GM23338 (cell line): ENCODE results near the gene ICAM2. TPM values are rescaled to one million over a fixed set of nuclear protein-coding genes. Genes with fewer than 3 reads are reported as not detected.
A peak's percentile ranks its signal among the peaks of the same experiment; 100 is the strongest.

Experiments
- ATAC-seq: fragments of 200-7000 bp; cut with Tn5 transposase; 3 replicates; pipeline ENCODE4 v1.9.1; 2020
- DNase-seq: peaks from one replicate; pipeline ENCODE4 v3.0.0-alpha.2; 2015; ENCODE audit warnings: low spot score
- H2AFZ ChIP-seq: fragments of 200-600 bp; sonication (generic); 2 replicates; pipeline ENCODE4 v1.8.0; 2016; ENCODE audit warnings: antibody characterized with exemption, mild to moderate bottlenecking, moderate library complexity
- H3F3A ChIP-seq: fragments of 200-600 bp; sonication (generic); replicated peaks from 2 replicates; pipeline ENCODE4 v1.8.0; 2017; ENCODE audit warnings: antibody characterized with exemption, mixed run types, low read depth
- H3K27ac ChIP-seq: fragments of 200-600 bp; sonication (generic); 2 replicates; pipeline ENCODE4 v1.6.1; 2016; ENCODE audit warnings: low read depth
- H3K27me3 ChIP-seq: fragments of 200-600 bp; sonication (generic); 2 replicates; pipeline ENCODE4 v1.8.0; 2016; ENCODE audit warnings: mild to moderate bottlenecking, mixed run types, moderate library complexity; ENCODE audit not compliant: insufficient read depth
- H3K36me3 ChIP-seq: fragments of 200-600 bp; sonication (generic); 2 replicates; pipeline ENCODE4 v1.8.0; 2016; ENCODE audit warnings: mild to moderate bottlenecking; ENCODE audit not compliant: insufficient read depth
- H3K4me1 ChIP-seq: fragments of 200-600 bp; sonication (generic); 2 replicates; pipeline ENCODE4 v1.8.0; 2016; ENCODE audit warnings: mild to moderate bottlenecking, moderate library complexity; ENCODE audit not compliant: insufficient read depth
- H3K4me2 ChIP-seq: fragments of 200-600 bp; sonication (generic); 2 replicates; pipeline ENCODE4 v1.7.1; 2017; ENCODE audit warnings: mixed run types
- H3K4me3 ChIP-seq: fragments of 200-600 bp; sonication (generic); 2 replicates; pipeline ENCODE4 v1.6.1; 2016; ENCODE audit warnings: mixed run types
- H3K79me2 ChIP-seq: fragments of 200-600 bp; sonication (generic); replicated peaks from 2 replicates; pipeline ENCODE4 v1.8.0; 2017; ENCODE audit warnings: mild to moderate bottlenecking; ENCODE audit not compliant: insufficient read depth
- H3K9me2 ChIP-seq: fragments of 200-600 bp; sonication (generic); 2 replicates; pipeline ENCODE4 v1.8.0; 2017; ENCODE audit not compliant: insufficient read depth
- H4K20me1 ChIP-seq: fragments of 200-600 bp; sonication (generic); replicated peaks from 2 replicates; pipeline ENCODE4 v1.8.0; 2017; ENCODE audit warnings: mild to moderate bottlenecking; ENCODE audit not compliant: insufficient read depth
- H3K27ac Mint-ChIP-seq: 2 replicates; pipeline ENCODE4 v1.8.0; 2020; ENCODE audit warnings: inconsistent platforms, mild to moderate bottlenecking, moderate library complexity, mixed read lengths
- H3K27me3 Mint-ChIP-seq: 3 replicates; pipeline ENCODE4 v1.8.0; 2022; ENCODE audit warnings: low read depth, mild to moderate bottlenecking, moderate library complexity, mixed read lengths, inconsistent platforms; ENCODE audit not compliant: insufficient read depth, poor library complexity
- H3K36me3 Mint-ChIP-seq: 3 replicates; pipeline ENCODE4 v1.8.0; 2021; ENCODE audit warnings: low read depth, mild to moderate bottlenecking, inconsistent platforms, moderate library complexity, mixed read lengths
- H3K4me1 Mint-ChIP-seq: 3 replicates; pipeline ENCODE4 v1.8.0; 2020; ENCODE audit warnings: mild to moderate bottlenecking, inconsistent platforms, mixed read lengths
- H3K4me3 Mint-ChIP-seq: 3 replicates; pipeline ENCODE4 v1.8.0; 2021; ENCODE audit warnings: moderate library complexity, mild to moderate bottlenecking, inconsistent platforms, mixed read lengths
- H3K9me3 Mint-ChIP-seq: 3 replicates; pipeline ENCODE4 v1.8.0; 2020; ENCODE audit warnings: moderate library complexity, mild to moderate bottlenecking, inconsistent platforms, mixed read lengths
- CREB1 ChIP-seq: fragments of 250-450 bp; sonication (Bioruptor Pico); IDR thresholded peaks from 2 replicates; pipeline ENCODE4 v1.5.0; 2020; ENCODE audit warnings: low read depth, mild to moderate bottlenecking, moderate library complexity
- ETS1 ChIP-seq: IDR thresholded peaks from 2 replicates; pipeline ENCODE4 v1.6.1; 2016; ENCODE audit warnings: antibody characterized with exemption
- EZH2 ChIP-seq: fragments of 200-600 bp; sonication (generic); IDR thresholded peaks from one replicate; pipeline ENCODE4 v1.8.0; 2017; ENCODE audit warnings: antibody characterized with exemption, mild to moderate bottlenecking, low read depth; ENCODE audit not compliant: unreplicated experiment
- EZH2phosphoT487 ChIP-seq: fragments of 200-600 bp; sonication (generic); IDR thresholded peaks from one replicate; pipeline ENCODE4 v1.8.1; 2018; ENCODE audit warnings: antibody characterized with exemption; ENCODE audit not compliant: unreplicated experiment
- JUNB ChIP-seq: IDR thresholded peaks from one replicate; pipeline ENCODE4 v1.6.1; 2016; ENCODE audit warnings: antibody characterized with exemption; ENCODE audit not compliant: unreplicated experiment
- NANOG ChIP-seq: IDR thresholded peaks from 2 replicates; pipeline ENCODE4 v1.6.1; 2016; ENCODE audit warnings: antibody characterized with exemption, borderline replicate concordance
- POLR2AphosphoS5 ChIP-seq: IDR thresholded peaks from 2 replicates; pipeline ENCODE4 v1.6.1; 2016; ENCODE audit warnings: antibody characterized with exemption, low read depth
- STAT1 ChIP-seq: IDR thresholded peaks from one replicate; pipeline ENCODE4 v1.6.1; 2016; ENCODE audit warnings: antibody characterized with exemption; ENCODE audit not compliant: unreplicated experiment
- ZNF114 ChIP-seq: fragments of 250-450 bp; sonication (Bioruptor Pico); IDR thresholded peaks from 2 replicates; pipeline ENCODE4 v1.5.0; 2020; ENCODE audit warnings: mild to moderate bottlenecking, moderate library complexity
- ZNF331 ChIP-seq: fragments of 250-450 bp; sonication (Bioruptor Pico); IDR thresholded peaks from 2 replicates; pipeline ENCODE4 v1.5.0; 2020; ENCODE audit warnings: low read depth, mild to moderate bottlenecking, moderate library complexity
- ZNF462 ChIP-seq: fragments of 250-450 bp; sonication (Bioruptor Pico); IDR thresholded peaks from 2 replicates; pipeline ENCODE4 v1.5.0; 2020; ENCODE audit warnings: mild to moderate bottlenecking, moderate library complexity
- polyA plus RNA-seq: library from polyadenylated mRNA; unstranded; fragments of >200 nt; fragmentation: Nextera tagmentation; extraction: Ambion mirVana; gene quantifications from 2 replicates; pipeline ENCODE4 v1.2.1, GENCODE V29; 2016
- total RNA-seq: library from RNA; depleted of rRNA; stranded (reverse); fragments of >200 nt; shearing (Covaris generic); gene quantifications from 2 replicates; pipeline ENCODE4 v1.2.3, GENCODE V29; 2014
- TF ChIP-seq, protein P1 (sequence below), 2 experiments: fragments of 200-600 bp in 1 of 2; sonication (generic) in 1 of 2; conservative IDR thresholded peaks; 2 replicates each; pipeline versions ENCODE4 v1.5.1 to v1.6.1; 2016 to 2017; ENCODE audit warnings: antibody characterized with exemption in 2 of 2, low read depth in 2 of 2, mild to moderate bottlenecking in 2 of 2, moderate library complexity in 1 of 2
- TF ChIP-seq, protein P2 (sequence below): IDR thresholded peaks from one replicate; pipeline ENCODE4 v1.6.1; 2018; ENCODE audit warnings: antibody characterized with exemption; ENCODE audit not compliant: unreplicated experiment

ICAM2 gene
- total and polyA plus RNA-seq, 2 experiments from 2014 or later: 0.31 to 0.86 TPM

DNA sequence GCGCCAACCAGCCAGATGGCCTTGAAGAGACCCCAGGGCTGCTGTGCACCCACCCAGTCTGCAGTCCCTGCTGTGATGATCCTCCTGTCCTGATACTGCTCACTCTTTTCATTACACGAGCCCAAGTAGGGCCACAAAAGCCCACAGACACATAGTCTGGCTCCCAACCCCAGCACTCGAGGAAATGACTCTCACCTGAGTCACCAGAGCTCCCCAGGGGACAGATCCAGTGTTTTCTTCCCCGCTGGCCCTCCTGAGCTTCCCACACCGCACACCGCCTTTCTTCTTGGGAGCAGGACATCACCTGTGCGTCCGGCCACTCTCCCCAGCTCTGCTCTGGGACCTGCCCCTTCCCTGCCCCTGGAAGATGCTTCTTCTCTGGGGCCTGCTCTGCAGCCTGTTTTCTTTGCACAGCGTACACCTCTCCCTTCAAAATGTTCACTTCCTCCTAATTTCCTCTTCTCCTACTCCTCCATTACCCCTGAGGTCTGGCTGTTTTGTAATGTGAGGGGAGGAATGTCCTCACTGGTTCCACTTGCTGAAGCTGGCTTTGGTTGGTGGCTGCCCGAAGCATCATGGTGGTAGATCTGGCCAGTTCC is 45.7 kb downstream of the ICAM2 start:
- Histone ChIP-seq H3K4me1 (no peaks in the 10 kb centered on the region), H4K20me1 (no peaks in the 10 kb centered on the region), H3K4me2 (no peak overlapping the region), H3K27ac (no peak overlapping the region), H3K36me3 (no peaks in the 10 kb centered on the region), H3K27me3 (no peaks in the 10 kb centered on the region), H3F3A (no peaks in the 10 kb centered on the region), H3K9me2 (no peaks in the 10 kb centered on the region), H3K4me3 (no peak overlapping the region), H2AFZ (no peak overlapping the region), H3K79me2 (no peaks in the 10 kb centered on the region)
- H3K27ac Mint-ChIP-seq: 0 out of 2 replicates have a peak overlapping the region, but pooled peaks have one; percentile 11
- TF ChIP-seq ZNF114 (CRISPR knock-in tag): no peak
- no peak for TF ChIP-seq ZNF462 (CRISPR knock-in tag)
- TF ChIP-seq CREB1 (CRISPR knock-in tag): no peak
- no peak for TF ChIP-seq ETS1
- TF ChIP-seq NANOG: no peak
- TF ChIP-seq, protein P1, sequence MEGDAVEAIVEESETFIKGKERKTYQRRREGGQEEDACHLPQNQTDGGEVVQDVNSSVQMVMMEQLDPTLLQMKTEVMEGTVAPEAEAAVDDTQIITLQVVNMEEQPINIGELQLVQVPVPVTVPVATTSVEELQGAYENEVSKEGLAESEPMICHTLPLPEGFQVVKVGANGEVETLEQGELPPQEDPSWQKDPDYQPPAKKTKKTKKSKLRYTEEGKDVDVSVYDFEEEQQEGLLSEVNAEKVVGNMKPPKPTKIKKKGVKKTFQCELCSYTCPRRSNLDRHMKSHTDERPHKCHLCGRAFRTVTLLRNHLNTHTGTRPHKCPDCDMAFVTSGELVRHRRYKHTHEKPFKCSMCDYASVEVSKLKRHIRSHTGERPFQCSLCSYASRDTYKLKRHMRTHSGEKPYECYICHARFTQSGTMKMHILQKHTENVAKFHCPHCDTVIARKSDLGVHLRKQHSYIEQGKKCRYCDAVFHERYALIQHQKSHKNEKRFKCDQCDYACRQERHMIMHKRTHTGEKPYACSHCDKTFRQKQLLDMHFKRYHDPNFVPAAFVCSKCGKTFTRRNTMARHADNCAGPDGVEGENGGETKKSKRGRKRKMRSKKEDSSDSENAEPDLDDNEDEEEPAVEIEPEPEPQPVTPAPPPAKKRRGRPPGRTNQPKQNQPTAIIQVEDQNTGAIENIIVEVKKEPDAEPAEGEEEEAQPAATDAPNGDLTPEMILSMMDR (conservative IDR thresholded peaks at IDR 0.05; ENCODE audit: low read depth in 2 of 2): no peak
- TF ChIP-seq JUNB: no peak
- no peak for TF ChIP-seq EZH2phosphoT487
- no peak for TF ChIP-seq STAT1
- TF ChIP-seq ZNF331: no peak
- no peak for TF ChIP-seq POLR2AphosphoS5
- TF ChIP-seq EZH2: no peak
- TF ChIP-seq, protein P2, sequence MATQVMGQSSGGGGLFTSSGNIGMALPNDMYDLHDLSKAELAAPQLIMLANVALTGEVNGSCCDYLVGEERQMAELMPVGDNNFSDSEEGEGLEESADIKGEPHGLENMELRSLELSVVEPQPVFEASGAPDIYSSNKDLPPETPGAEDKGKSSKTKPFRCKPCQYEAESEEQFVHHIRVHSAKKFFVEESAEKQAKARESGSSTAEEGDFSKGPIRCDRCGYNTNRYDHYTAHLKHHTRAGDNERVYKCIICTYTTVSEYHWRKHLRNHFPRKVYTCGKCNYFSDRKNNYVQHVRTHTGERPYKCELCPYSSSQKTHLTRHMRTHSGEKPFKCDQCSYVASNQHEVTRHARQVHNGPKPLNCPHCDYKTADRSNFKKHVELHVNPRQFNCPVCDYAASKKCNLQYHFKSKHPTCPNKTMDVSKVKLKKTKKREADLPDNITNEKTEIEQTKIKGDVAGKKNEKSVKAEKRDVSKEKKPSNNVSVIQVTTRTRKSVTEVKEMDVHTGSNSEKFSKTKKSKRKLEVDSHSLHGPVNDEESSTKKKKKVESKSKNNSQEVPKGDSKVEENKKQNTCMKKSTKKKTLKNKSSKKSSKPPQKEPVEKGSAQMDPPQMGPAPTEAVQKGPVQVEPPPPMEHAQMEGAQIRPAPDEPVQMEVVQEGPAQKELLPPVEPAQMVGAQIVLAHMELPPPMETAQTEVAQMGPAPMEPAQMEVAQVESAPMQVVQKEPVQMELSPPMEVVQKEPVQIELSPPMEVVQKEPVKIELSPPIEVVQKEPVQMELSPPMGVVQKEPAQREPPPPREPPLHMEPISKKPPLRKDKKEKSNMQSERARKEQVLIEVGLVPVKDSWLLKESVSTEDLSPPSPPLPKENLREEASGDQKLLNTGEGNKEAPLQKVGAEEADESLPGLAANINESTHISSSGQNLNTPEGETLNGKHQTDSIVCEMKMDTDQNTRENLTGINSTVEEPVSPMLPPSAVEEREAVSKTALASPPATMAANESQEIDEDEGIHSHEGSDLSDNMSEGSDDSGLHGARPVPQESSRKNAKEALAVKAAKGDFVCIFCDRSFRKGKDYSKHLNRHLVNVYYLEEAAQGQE: no peak
- no peaks in the 10 kb centered on the region; the same call in 2 of the 3 replicates for H3K36me3 Mint-ChIP-seq
- ATAC-seq (no peak), DNase-seq (no peak)
- no peak overlapping the region; the same call in 2 of the 3 replicates for H3K4me3 Mint-ChIP-seq
- no peaks in the 10 kb centered on the region for H3K9me3 Mint-ChIP-seq
- peaks cover 6% of the 10 kb centered on the region for H3K27me3 Mint-ChIP-seq
- peaks cover 7% of the 10 kb centered on the region for H3K4me1 Mint-ChIP-seq
